ENCODE results near the gene STX10.

The STX10 gene

DNA sequence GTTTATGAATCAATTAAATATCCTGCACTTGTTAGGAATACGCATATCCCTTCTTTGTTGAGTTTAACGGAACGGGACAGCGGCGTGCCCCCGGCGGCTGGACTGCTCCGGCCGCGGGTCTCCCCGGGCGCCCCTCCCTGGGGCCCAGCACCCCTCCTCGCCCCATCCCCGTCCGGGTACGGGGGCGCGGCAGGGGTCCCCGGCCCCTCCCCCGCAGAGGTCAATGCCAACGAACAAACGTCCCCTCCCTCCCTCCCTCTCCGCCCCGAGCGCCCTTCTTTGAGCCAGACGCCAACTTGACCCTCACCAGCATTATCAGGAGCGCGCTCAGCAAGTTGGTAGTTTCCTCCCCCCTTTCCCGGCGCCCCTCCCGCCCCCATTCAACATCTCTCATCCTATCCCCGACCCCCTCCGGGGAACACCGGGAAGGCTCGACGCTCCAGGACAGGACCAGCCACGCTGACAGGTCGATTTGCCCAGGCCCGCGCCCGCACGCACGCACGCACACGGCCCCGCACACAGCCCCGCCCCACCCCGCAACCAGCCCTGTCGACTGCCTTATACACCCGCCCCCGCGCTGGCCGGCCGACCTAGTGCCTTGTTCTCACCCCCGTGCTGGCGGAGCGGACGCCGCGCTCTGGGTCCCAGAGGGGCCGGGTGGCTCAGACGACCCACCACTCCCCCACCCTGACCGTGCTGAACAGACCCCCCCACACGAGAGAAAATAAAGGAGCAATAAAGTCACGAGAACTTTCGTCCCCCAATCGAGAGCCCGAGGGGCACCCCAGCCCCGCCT, 52.5 kb downstream of the STX10 start:
- TF ChIP-seq ZFX (IDR thresholded peaks at IDR 0.05) = no peak
- TF ChIP-seq, protein P1, sequence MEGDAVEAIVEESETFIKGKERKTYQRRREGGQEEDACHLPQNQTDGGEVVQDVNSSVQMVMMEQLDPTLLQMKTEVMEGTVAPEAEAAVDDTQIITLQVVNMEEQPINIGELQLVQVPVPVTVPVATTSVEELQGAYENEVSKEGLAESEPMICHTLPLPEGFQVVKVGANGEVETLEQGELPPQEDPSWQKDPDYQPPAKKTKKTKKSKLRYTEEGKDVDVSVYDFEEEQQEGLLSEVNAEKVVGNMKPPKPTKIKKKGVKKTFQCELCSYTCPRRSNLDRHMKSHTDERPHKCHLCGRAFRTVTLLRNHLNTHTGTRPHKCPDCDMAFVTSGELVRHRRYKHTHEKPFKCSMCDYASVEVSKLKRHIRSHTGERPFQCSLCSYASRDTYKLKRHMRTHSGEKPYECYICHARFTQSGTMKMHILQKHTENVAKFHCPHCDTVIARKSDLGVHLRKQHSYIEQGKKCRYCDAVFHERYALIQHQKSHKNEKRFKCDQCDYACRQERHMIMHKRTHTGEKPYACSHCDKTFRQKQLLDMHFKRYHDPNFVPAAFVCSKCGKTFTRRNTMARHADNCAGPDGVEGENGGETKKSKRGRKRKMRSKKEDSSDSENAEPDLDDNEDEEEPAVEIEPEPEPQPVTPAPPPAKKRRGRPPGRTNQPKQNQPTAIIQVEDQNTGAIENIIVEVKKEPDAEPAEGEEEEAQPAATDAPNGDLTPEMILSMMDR (conservative IDR thresholded peaks at IDR 0.05) = no peak

DNA sequence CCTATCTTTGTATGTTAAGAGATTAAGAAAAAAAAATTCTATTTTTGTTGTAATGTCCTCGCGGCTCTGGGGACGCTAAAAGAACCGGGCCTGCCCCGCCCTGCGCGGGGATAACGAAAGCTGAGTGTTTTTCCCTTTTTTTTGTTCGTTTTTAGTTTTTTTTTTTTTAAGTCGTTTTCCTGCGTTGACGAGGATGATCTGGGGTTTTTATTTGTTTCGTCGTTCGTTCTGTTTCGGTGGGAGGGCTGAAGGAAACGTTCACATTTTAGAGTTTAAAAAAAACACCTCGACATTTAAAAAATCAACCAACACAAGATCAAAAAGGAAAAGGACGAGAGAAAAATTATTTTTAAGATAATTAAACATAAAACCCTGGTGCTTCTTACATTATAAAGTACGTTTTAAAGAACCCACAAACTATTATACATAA, 53.1 kb downstream of the STX10 start:
- no peak overlapping the region for H3K27ac ChIP-seq
- TF ChIP-seq, protein P1 (conservative IDR thresholded peaks at IDR 0.05) = no peak
- TF ChIP-seq ZFX (IDR thresholded peaks at IDR 0.05) = no peak

More for the DNA sequence above, 52.5 kb downstream of the STX10 start:
- no peak overlapping the region for H3K27ac ChIP-seq

- TF ChIP-seq, protein P1 (conservative IDR thresholded peaks at IDR 0.05) = no peak; the same call in 1 of the 2 replicates
- TF ChIP-seq ZFX (IDR thresholded peaks at IDR 0.05) = no peak
- no peak overlapping the region for H3K27ac ChIP-seq
Observed at GRCh38 chr19:13095934-13096927, 53.9 kb downstream of the STX10 start.

GRCh38 chr19:13095393-13095784, 54.8 kb downstream of the STX10 start:
- TF ChIP-seq, protein P1 (conservative IDR thresholded peaks at IDR 0.05) = no peak
- no peak for TF ChIP-seq ZFX (IDR thresholded peaks at IDR 0.05)
- no peak overlapping the region for H3K27ac ChIP-seq

DNA sequence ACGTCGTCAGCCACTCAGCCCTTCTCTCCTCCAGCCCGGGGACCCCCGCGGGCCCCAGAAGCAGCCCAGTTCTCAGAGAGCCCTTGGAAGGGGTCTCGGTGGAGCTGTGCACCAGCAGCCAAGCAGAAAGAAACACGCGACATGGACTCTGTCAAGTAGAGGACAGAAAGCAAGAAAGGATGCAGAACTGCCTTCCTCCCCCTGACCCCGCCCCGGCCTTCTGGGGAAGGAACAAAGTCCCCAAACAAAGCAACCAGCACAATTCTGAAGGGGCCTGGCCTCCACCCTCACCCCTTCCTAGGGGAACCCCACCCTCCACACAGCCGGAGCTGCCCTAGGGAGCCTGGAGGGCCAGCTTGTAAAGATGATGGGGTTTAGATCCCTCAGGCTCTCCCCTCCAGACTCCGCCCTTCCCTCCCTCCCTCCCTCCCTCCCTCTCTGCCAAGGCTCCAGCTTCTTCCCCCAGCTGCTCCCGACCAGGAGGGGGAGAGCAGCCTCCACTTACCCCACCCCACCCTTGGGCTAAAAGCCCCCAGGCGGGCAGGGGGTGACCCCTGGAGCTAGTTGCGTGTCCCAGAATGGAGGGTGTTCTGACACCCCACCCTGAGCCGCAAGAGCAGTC, 55.3 kb downstream of the STX10 start:
- H3K27ac ChIP-seq = no peak overlapping the region

DNA sequence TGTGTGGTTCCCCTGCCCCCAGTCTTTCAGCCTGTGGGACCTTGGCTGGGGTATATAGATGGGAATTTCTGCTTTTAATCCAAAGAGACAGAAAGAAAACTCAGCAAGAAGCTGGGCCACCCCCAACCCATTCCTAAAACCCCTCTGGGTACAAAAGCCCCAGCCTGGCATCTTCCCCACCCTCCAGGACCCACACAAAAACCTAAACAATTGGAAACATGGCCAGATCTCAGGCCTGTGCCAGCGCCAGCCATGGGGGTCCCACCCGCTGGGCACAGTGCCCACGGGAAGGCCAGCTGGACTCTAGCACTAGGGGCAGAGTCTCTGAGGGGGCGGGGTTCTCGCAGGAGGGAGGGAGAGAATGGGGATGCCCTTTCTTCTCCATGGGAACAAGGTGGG, 56.1 kb downstream of the STX10 start:
- no peak for TF ChIP-seq ZFX (IDR thresholded peaks at IDR 0.05)
- TF ChIP-seq, protein P1 (conservative IDR thresholded peaks at IDR 0.05) = peak; percentile 76
- H3K27ac ChIP-seq = peak overlapping the region; percentile 10

More for the DNA sequence above, 55.3 kb downstream of the STX10 start:
- no peak for TF ChIP-seq ZFX (IDR thresholded peaks at IDR 0.05)
- TF ChIP-seq, protein P1 (conservative IDR thresholded peaks at IDR 0.05) = no peak

All from C4-2B (cell line).